Lower lobe of right lung (tissue), 2 donors: ENCODE results near the gene RRAD. TPM values are rescaled to one million over a fixed set of nuclear protein-coding genes. Genes with fewer than 3 reads are reported as not detected.
"Not testable (repeated sequence)": the region's sequence is repeated elsewhere in the genome, so short reads cannot be mapped to it uniquely, and the experiment has no call there.

Source experiments
- ATAC-seq, 2 donors: fragments of 200-7000 bp; cut with Tn5 transposase; one replicate each; pipeline ENCODE4 v1.9.1; 2020 to 2022; ENCODE audit warnings: mild to moderate bottlenecking in 2 of 2, moderate library complexity in 2 of 2
- DNase-seq: peaks from one replicate; pipeline ENCODE4 v3.0.0-alpha.2; 2020
- H3K27ac ChIP-seq: fragments of 200-600 bp; one replicate; pipeline ENCODE4 v1.8.0; 2022
- H3K27me3 ChIP-seq: fragments of 200-600 bp; one replicate; pipeline ENCODE4 v1.8.0; 2022; ENCODE audit warnings: low read depth
- H3K36me3 ChIP-seq: fragments of 200-600 bp; one replicate; pipeline ENCODE4 v1.8.0; 2022; ENCODE audit warnings: mild to moderate bottlenecking
- H3K4me1 ChIP-seq: fragments of 200-600 bp; one replicate; pipeline ENCODE4 v1.8.0; 2022
- H3K4me3 ChIP-seq: fragments of 200-600 bp; one replicate; pipeline ENCODE4 v1.8.0; 2022; ENCODE audit warnings: mild to moderate bottlenecking
- H3K9me3 ChIP-seq: fragments of 200-600 bp; one replicate; pipeline ENCODE4 v1.8.0; 2022
- CTCF ChIP-seq: fragments of 200-600 bp; IDR thresholded peaks from one replicate; pipeline ENCODE4 v1.8.0; 2022; ENCODE audit warnings: antibody characterized with exemption, mild to moderate bottlenecking
- intact Hi-C: fragments of 100-400 bp; cut with DNase I; formaldehyde crosslinking; loops from one replicate; pipeline ENCODE4 v1.11.0; 2022
- total RNA-seq: library from RNA; stranded (reverse); fragmentation: NEBNext Ultra II Directional; extraction: Animal tissue kit (Norgen Biotek cat#: 25700); gene quantifications from one replicate; pipeline ENCODE4 v1.2.1, GENCODE V29; 2021
- donor health status: DM: no; HTN: yes; CAD: no; lungs with severe emphysema.

Gene RRAD
- total RNA-seq, 1 donor from 2014 or later, result 11.8 TPM

- peaks cover 15% of the 10 kb centered on the region for H3K27me3 ChIP-seq
- no peak for DNase-seq
- H3K4me1 ChIP-seq, result peaks cover 12% of the 10 kb centered on the region
- no peak for ATAC-seq
- no peak overlapping the region for H3K27ac ChIP-seq
- intact Hi-C loops, result no loop called here
- no peak for TF ChIP-seq CTCF
- peaks cover 36% of the 10 kb centered on the region for H3K36me3 ChIP-seq
- H3K4me3 ChIP-seq, result no peak overlapping the region
- no peaks in the 10 kb centered on the region for H3K9me3 ChIP-seq
These were observed 20.6 kb upstream of the RRAD start for GRCh38 chr16:66945939-66946338.

GRCh38 chr16:66944971-66945370 is 19.6 kb upstream of the RRAD start:
- H3K27ac ChIP-seq, H3K4me3 ChIP-seq, H3K9me3 ChIP-seq, intact Hi-C loops, DNase-seq, ATAC-seq: not testable (repeated sequence)
- Histone ChIP-seq H3K4me1 (peaks cover 12% of the 10 kb centered on the region), H3K27me3 (peaks cover 13% of the 10 kb centered on the region), H3K36me3 (peaks cover 45% of the 10 kb centered on the region)

- no peak for ATAC-seq
- peaks cover 55% of the 10 kb centered on the region for H3K36me3 ChIP-seq
These were observed 18.7 kb upstream of the RRAD start for GRCh38 chr16:66944054-66944441.

GRCh38 chr16:66943426-66944053 is 18.2 kb upstream of the RRAD start:
- Histone ChIP-seq H3K4me3 (no peak overlapping the region), H3K27me3 (peaks cover under 1% of the 10 kb centered on the region), H3K9me3 (no peaks in the 10 kb centered on the region), H3K27ac (no peak overlapping the region), H3K36me3 (peaks cover 60% of the 10 kb centered on the region), H3K4me1 (peaks cover 5% of the 10 kb centered on the region)
- DNase-seq (no peak), ATAC-seq (no peak)
- intact Hi-C loops, result no loop called here
- TF ChIP-seq CTCF, result no peak

More at GRCh38 chr16:66944054-66944441, 18.7 kb upstream of the RRAD start:
- no peak for DNase-seq
- TF ChIP-seq CTCF, result no peak
- Histone ChIP-seq H3K4me3 (no peak overlapping the region), H3K27me3 (peaks cover 5% of the 10 kb centered on the region), H3K9me3 (no peaks in the 10 kb centered on the region), H3K27ac (no peak overlapping the region), H3K4me1 (peaks cover 10% of the 10 kb centered on the region)
- intact Hi-C loops, result no loop called here

- no peak for ATAC-seq
- H3K27ac ChIP-seq, result no peak overlapping the region
- DNase-seq, result no peak
- intact Hi-C loops, result no loop called here
- peaks cover 65% of the 10 kb centered on the region for H3K36me3 ChIP-seq
- no peak overlapping the region for H3K4me3 ChIP-seq
- H3K27me3 ChIP-seq, result no peaks in the 10 kb centered on the region
- no peak for TF ChIP-seq CTCF
- H3K9me3 ChIP-seq, result no peaks in the 10 kb centered on the region
- H3K4me1 ChIP-seq, result no peaks in the 10 kb centered on the region
These were observed 17.6 kb upstream of the RRAD start for GRCh38 chr16:66942981-66943380.

GRCh38 chr16:66940236-66940635 is 14.9 kb upstream of the RRAD start:
- H3K4me3 ChIP-seq, result no peak overlapping the region
- ATAC-seq (no peak), DNase-seq (no peak)
- H3K4me1 ChIP-seq, result peaks cover 26% of the 10 kb centered on the region
- no peak overlapping the region for H3K27ac ChIP-seq
- TF ChIP-seq CTCF, result no peak
- intact Hi-C loops, result no loop called here
- no peaks in the 10 kb centered on the region for H3K9me3 ChIP-seq
- H3K27me3 ChIP-seq, result no peaks in the 10 kb centered on the region
- H3K36me3 ChIP-seq, result peaks cover 74% of the 10 kb centered on the region
